Natural killer cell (primary cell): ENCODE data around the gene SLC34A3. TPM values are rescaled to one million over a fixed set of nuclear protein-coding genes. Genes with fewer than 3 reads are reported as not detected.

ENCODE experiments used
- ATAC-seq, 3 donors: fragments of 150-1000 bp in 2 of 3; fragments of 200-7000 bp in 1 of 3; cut with Tn5 transposase; 1 replicate in 1 of 3; 2 replicates in 2 of 3; pipeline ENCODE4 v1.10.0; 2021; ENCODE audit warnings: mild to moderate bottlenecking in 2 of 3, moderate library complexity in 2 of 3
- DNase-seq, 2 donors: peaks; one replicate each; pipeline versions ENCODE4 v3.0.0 to v3.0.0-alpha.2; 2013 to 2021; ENCODE audit warnings: mixed read lengths in 1 of 2
- H3K27ac ChIP-seq: one replicate; pipeline ENCODE4 v1.5.1; 2013; ENCODE audit warnings: mild to moderate bottlenecking, low read length
- H3K27me3 ChIP-seq: one replicate; pipeline ENCODE4 v1.6.1; 2013; ENCODE audit warnings: low read length; ENCODE audit not compliant: control insufficient read depth, insufficient read depth
- H3K36me3 ChIP-seq: one replicate; pipeline ENCODE4 v1.6.1; 2013; ENCODE audit warnings: low read length; ENCODE audit not compliant: control insufficient read depth, insufficient read depth
- H3K4me1 ChIP-seq: one replicate; pipeline ENCODE4 v1.6.1; 2013; ENCODE audit warnings: low read length; ENCODE audit not compliant: control insufficient read depth, insufficient read depth
- H3K4me3 ChIP-seq: one replicate; pipeline ENCODE4 v1.5.1; 2013; ENCODE audit warnings: low read length
- H3K9me3 ChIP-seq: one replicate; pipeline ENCODE4 v1.6.1; 2013; ENCODE audit warnings: low read length; ENCODE audit not compliant: control insufficient read depth, insufficient read depth
- H3K27ac Mint-ChIP-seq, 2 donors: one replicate each; pipeline ENCODE4 v1.8.0; 2022; ENCODE audit warnings: mild to moderate bottlenecking in 2 of 2, mixed read lengths in 2 of 2, moderate library complexity in 1 of 2
- H3K27me3 Mint-ChIP-seq, 2 donors: one replicate each; pipeline ENCODE4 v1.8.0; 2022; ENCODE audit warnings: low read depth in 2 of 2, mixed read lengths in 2 of 2
- H3K36me3 Mint-ChIP-seq: one replicate; pipeline ENCODE4 v1.8.0; 2022; ENCODE audit warnings: mixed read lengths
- H3K4me1 Mint-ChIP-seq, 2 donors: one replicate each; pipeline ENCODE4 v1.8.0; 2022; ENCODE audit warnings: mixed read lengths in 2 of 2
- H3K4me3 Mint-ChIP-seq: one replicate; pipeline ENCODE4 v1.8.0; 2022; ENCODE audit warnings: mild to moderate bottlenecking, moderate library complexity, mixed read lengths
- H3K9me3 Mint-ChIP-seq, 2 donors: one replicate each; pipeline ENCODE4 v1.8.0; 2022; ENCODE audit warnings: mixed read lengths in 2 of 2
- WGBS: methylation state at CpG from one replicate; pipeline ENCODE4 v1.1.7; 2013; ENCODE audit warnings: missing lambda C conversion rate; ENCODE audit not compliant: insufficient coverage; 5-methylcytosine and 5-hydroxymethylcytosine counted together
- intact Hi-C: fragments of 100-400 bp; cut with micrococcal nuclease; formaldehyde crosslinking; loops from one replicate; pipeline ENCODE4 v1.14.2; 2022
- total RNA-seq, 4 donors: library from RNA; stranded (reverse); fragments of 120-200 nt in 1 of 4; gene quantifications; one replicate each; pipeline versions ENCODE4 v1.2.3 to v1.2.4, GENCODE V29; 2013 to 2022
- TF ChIP-seq, protein P1 (sequence below): fragments of 200-600 bp; IDR thresholded peaks from one replicate; pipeline ENCODE4 v1.8.0; 2022; ENCODE audit warnings: antibody characterized with exemption

SLC34A3 gene
- total RNA-seq, 3 donors from 2014 or later (not counting 1 experiment from before 2014, with no cell fraction given) = not detected

- DNase-seq (no peak), ATAC-seq (no peak)
- no peaks in the 10 kb centered on the region for H3K27me3 Mint-ChIP-seq
- Histone ChIP-seq H3K27me3 (no peaks in the 10 kb centered on the region), H3K36me3 (no peaks in the 10 kb centered on the region), H3K4me3 (no peak overlapping the region), H3K4me1 (peaks cover 23% of the 10 kb centered on the region), H3K9me3 (no peaks in the 10 kb centered on the region), H3K27ac (no peak overlapping the region)
- no peaks in the 10 kb centered on the region for H3K9me3 Mint-ChIP-seq
- TF ChIP-seq, protein P1, sequence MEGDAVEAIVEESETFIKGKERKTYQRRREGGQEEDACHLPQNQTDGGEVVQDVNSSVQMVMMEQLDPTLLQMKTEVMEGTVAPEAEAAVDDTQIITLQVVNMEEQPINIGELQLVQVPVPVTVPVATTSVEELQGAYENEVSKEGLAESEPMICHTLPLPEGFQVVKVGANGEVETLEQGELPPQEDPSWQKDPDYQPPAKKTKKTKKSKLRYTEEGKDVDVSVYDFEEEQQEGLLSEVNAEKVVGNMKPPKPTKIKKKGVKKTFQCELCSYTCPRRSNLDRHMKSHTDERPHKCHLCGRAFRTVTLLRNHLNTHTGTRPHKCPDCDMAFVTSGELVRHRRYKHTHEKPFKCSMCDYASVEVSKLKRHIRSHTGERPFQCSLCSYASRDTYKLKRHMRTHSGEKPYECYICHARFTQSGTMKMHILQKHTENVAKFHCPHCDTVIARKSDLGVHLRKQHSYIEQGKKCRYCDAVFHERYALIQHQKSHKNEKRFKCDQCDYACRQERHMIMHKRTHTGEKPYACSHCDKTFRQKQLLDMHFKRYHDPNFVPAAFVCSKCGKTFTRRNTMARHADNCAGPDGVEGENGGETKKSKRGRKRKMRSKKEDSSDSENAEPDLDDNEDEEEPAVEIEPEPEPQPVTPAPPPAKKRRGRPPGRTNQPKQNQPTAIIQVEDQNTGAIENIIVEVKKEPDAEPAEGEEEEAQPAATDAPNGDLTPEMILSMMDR = no peak
- intact Hi-C loops = no loop called here
- WGBS = 96% methylated on average over 19 of the region's 19 CpGs
- H3K4me1 Mint-ChIP-seq = peaks cover 5 to 23% of the 10 kb centered on the region in 2 donors
- H3K27ac Mint-ChIP-seq = no peak overlapping the region
- H3K4me3 Mint-ChIP-seq = peak overlapping the region; percentile 25
- no peaks in the 10 kb centered on the region for H3K36me3 Mint-ChIP-seq
Measured at GRCh38 chr9:137198051-137198901, 32.4 kb upstream of the SLC34A3 start.

DNA sequence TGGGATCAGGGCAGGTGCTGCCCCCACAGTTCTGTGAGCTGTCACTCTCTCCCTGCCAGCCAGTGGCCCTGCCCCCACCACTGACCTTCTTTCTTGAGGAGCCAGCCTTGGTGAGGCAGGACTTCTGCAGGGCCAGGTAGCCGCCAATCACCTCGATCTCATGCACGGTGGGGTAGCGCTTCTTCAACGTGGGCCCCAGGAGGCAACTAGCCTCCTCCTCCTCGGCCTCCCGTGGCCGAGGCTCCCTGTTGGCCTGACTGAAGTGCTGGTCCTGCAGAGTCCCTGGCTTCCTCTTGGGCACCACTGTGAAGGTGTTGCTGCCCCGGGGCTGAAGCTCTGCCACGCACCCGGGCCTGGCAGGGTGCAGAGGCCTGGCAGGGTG lies 31.8 kb upstream of the SLC34A3 start:
- Histone ChIP-seq H3K9me3 (no peaks in the 10 kb centered on the region), H3K4me3 (no peak overlapping the region), H3K27me3 (no peaks in the 10 kb centered on the region), H3K36me3 (no peaks in the 10 kb centered on the region), H3K27ac (no peak overlapping the region), H3K4me1 (peaks cover 25% of the 10 kb centered on the region)
- H3K4me3 Mint-ChIP-seq = no peak overlapping the region
- H3K27me3 Mint-ChIP-seq = no peaks in the 10 kb centered on the region
- 94% methylated on average over 11 of the region's 11 CpGs for WGBS
- intact Hi-C loops = no loop called here
- ATAC-seq (no peak), DNase-seq (no peak)
- no peak overlapping the region for H3K27ac Mint-ChIP-seq
- TF ChIP-seq, protein P1 = no peak
- peaks cover 5 to 24% of the 10 kb centered on the region in 2 donors for H3K4me1 Mint-ChIP-seq
- H3K9me3 Mint-ChIP-seq = no peaks in the 10 kb centered on the region
- H3K36me3 Mint-ChIP-seq = no peaks in the 10 kb centered on the region

- Histone ChIP-seq H3K4me3 (no peak overlapping the region), H3K27me3 (no peaks in the 10 kb centered on the region), H3K9me3 (no peaks in the 10 kb centered on the region), H3K4me1 (peaks cover 32% of the 10 kb centered on the region), H3K36me3 (no peaks in the 10 kb centered on the region), H3K27ac (no peak overlapping the region)
- Mint-ChIP-seq H3K4me3 (peak overlapping the region; percentile 90), H3K9me3 (no peaks in the 10 kb centered on the region), H3K36me3 (no peaks in the 10 kb centered on the region), H3K4me1 (peaks cover 9 to 30% of the 10 kb centered on the region in 2 donors), H3K27ac (peak overlapping the region in 1 of 2 donors; percentile 29), H3K27me3 (no peaks in the 10 kb centered on the region)
- 34% methylated on average over 51 of the region's 51 CpGs for WGBS
- ATAC-seq (no peak), DNase-seq (no peak)
- TF ChIP-seq, protein P1 = no peak
- intact Hi-C loops = loop anchor here (1.0 to 5.0 kb wide), 2 partner anchors 10 to 43 kb away; partner anchors contain the start of gene TUBB4B
Measured at GRCh38 chr9:137199411-137200121, 31.1 kb upstream of the SLC34A3 start.
